Ishikawa (cell line): ENCODE data around the gene TAF1C.

Experiments
- EP300 ChIP-seq: IDR thresholded peaks from 2 replicates; pipeline ENCODE4 v1.6.1; 2012; ENCODE audit warnings: borderline replicate concordance
- RAD21 ChIP-seq: IDR thresholded peaks from 2 replicates; pipeline ENCODE4 v1.6.1; 2012; ENCODE audit warnings: low read depth
- REST ChIP-seq: IDR thresholded peaks from 2 replicates; pipeline ENCODE4 v1.6.1; 2012; ENCODE audit warnings: low read depth, mild to moderate bottlenecking
- TF ChIP-seq, protein P1 (sequence below): IDR thresholded peaks from 2 replicates; pipeline ENCODE4 v1.6.1; 2012

- TF ChIP-seq, protein P1, sequence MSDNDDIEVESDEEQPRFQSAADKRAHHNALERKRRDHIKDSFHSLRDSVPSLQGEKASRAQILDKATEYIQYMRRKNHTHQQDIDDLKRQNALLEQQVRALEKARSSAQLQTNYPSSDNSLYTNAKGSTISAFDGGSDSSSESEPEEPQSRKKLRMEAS = no peak
- TF ChIP-seq EP300 (no peak), RAD21 (no peak), REST (no peak)
Measured at GRCh38 chr16:84174396-84174795, 12.5 kb downstream of the TAF1C start.
